ENCODE results near the gene TMPRSS13.

TMPRSS13 gene

GRCh38 chr11:117933930-117934329 is 4.7 kb upstream of the TMPRSS13 start:
- no peak overlapping the region for H3K4me3 ChIP-seq (ENCODE audit: low read depth, low read length)
- in situ Hi-C loops (cut with HindIII; ENCODE audit: low sequenced_read_pairs): loop anchor here (25.0 kb wide), 1 partner anchor 122 kb away; the partner anchor contains the start of gene FXYD2
- DNase-seq (ENCODE audit: low read depth): no peak
- TF ChIP-seq CTCF (IDR thresholded peaks at IDR 0.05; ENCODE audit: low read depth, low read length, missing control alignments): no peak

GRCh38 chr11:117933475-117933874 is 4.3 kb upstream of the TMPRSS13 start:
- no peak for DNase-seq (ENCODE audit: low read depth)
- H3K4me3 ChIP-seq (ENCODE audit: low read depth, low read length): no peak overlapping the region
- in situ Hi-C loops (cut with HindIII; ENCODE audit: low sequenced_read_pairs): loop anchor here (25.0 kb wide), 1 partner anchor 121 kb away; the partner anchor contains the start of gene FXYD2
- no peak for TF ChIP-seq CTCF (IDR thresholded peaks at IDR 0.05; ENCODE audit: low read depth, low read length, missing control alignments)

GRCh38 chr11:117932947-117933346 is 3.7 kb upstream of the TMPRSS13 start:
- in situ Hi-C loops (cut with HindIII; ENCODE audit: low sequenced_read_pairs): loop anchor here (25.0 kb wide), 1 partner anchor 121 kb away; the partner anchor contains the start of gene FXYD2
- TF ChIP-seq CTCF (IDR thresholded peaks at IDR 0.05; ENCODE audit: low read depth, low read length, missing control alignments): no peak
- no peak for DNase-seq (ENCODE audit: low read depth)
- H3K4me3 ChIP-seq (ENCODE audit: low read depth, low read length): no peak overlapping the region

- in situ Hi-C loops (cut with HindIII; ENCODE audit: low sequenced_read_pairs): loop anchor here (25.0 kb wide), 1 partner anchor 120 kb away; the partner anchor contains the start of gene FXYD2
- DNase-seq (ENCODE audit: low read depth): no peak
Measured at GRCh38 chr11:117932426-117932825, 3.2 kb upstream of the TMPRSS13 start.

GRCh38 chr11:117931971-117932370 is 2.8 kb upstream of the TMPRSS13 start:
- DNase-seq (ENCODE audit: low read depth): no peak
- TF ChIP-seq CTCF (IDR thresholded peaks at IDR 0.05; ENCODE audit: low read depth, low read length, missing control alignments): no peak
- in situ Hi-C loops (cut with HindIII; ENCODE audit: low sequenced_read_pairs): loop anchor here (25.0 kb wide), 1 partner anchor 120 kb away; the partner anchor contains the start of gene FXYD2
- H3K4me3 ChIP-seq (ENCODE audit: low read depth, low read length): no peak overlapping the region

More at GRCh38 chr11:117932426-117932825, 3.2 kb upstream of the TMPRSS13 start:
- TF ChIP-seq CTCF (IDR thresholded peaks at IDR 0.05; ENCODE audit: low read depth, low read length, missing control alignments): no peak
- no peak overlapping the region for H3K4me3 ChIP-seq (ENCODE audit: low read depth, low read length)

GRCh38 chr11:117931331-117931950 is 2.2 kb upstream of the TMPRSS13 start:
- no peak for DNase-seq (ENCODE audit: low read depth)
- no peak overlapping the region for H3K4me3 ChIP-seq (ENCODE audit: low read depth, low read length)
- TF ChIP-seq CTCF (IDR thresholded peaks at IDR 0.05; ENCODE audit: low read depth, low read length, missing control alignments): no peak
- in situ Hi-C loops (cut with HindIII; ENCODE audit: low sequenced_read_pairs): loop anchor here (25.0 kb wide), 1 partner anchor 119 kb away; the partner anchor contains the start of gene FXYD2
